A673 (cell line): ENCODE results near the gene PGGT1B.

Experiments used
- CTCF ChIP-seq: fragments of 300-800, 200-600 bp; sonication (generic); conservative IDR thresholded peaks from 2 replicates; pipeline ENCODE4 v1.5.1; 2017; ENCODE audit warnings: low read depth, mild to moderate bottlenecking, antibody characterized with exemption, low read length, moderate library complexity, mixed read lengths
- EZH2 ChIP-seq: fragments of 200-600 bp; sonication (generic); IDR thresholded peaks from 2 replicates; pipeline ENCODE4 v1.6.1; 2017; ENCODE audit warnings: borderline replicate concordance, low read depth, mild to moderate bottlenecking, mixed read lengths, antibody characterized with exemption, low read length; ENCODE audit not compliant: poor library complexity, severe bottlenecking

GRCh38 chr5:115160975-115161475 lies 101.7 kb downstream of the PGGT1B start:
- TF ChIP-seq CTCF, result no peak
- TF ChIP-seq EZH2, result no peak
